ENCODE results near the gene SCT. TPM values are rescaled to one million over a fixed set of nuclear protein-coding genes. Genes with fewer than 3 reads are reported as not detected.

The SCT gene
- total RNA-seq, 1 donor = not detected

DNA sequence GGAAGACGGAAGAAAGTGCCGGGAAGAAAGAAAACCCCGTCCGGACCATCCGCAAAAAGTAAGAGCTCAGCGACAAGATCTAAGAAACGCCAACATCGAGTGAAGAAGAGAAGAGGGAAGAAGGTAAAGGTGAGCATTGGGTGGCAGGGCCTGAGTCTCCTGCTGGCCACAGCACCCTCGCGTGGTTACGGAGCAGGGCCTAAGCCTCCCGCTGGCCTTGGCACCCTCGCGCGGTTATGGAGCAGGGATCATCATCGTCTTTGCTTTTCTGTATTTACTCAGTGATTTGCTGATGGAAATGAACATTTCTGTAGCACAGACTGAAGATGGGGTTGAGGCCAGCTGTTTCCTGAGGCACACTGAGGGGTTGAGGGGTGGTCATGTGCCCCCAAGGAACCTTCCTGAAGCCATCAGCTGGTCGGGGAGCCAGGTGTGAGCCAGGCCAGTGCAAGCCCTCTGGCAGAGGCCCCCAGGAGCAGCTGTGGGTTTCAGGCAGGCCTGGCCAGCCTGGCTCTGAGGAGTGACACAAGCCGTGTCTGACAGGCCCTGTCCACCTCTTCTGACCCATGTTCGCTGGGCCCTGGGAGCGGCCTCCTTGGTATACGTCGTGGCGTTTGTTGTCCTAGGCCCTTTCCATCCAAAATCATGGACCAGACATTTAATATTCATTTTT is 25.3 kb downstream of the SCT start:
- no peak for DNase-seq (ENCODE audit: low read depth)
- TF ChIP-seq, protein P1, sequence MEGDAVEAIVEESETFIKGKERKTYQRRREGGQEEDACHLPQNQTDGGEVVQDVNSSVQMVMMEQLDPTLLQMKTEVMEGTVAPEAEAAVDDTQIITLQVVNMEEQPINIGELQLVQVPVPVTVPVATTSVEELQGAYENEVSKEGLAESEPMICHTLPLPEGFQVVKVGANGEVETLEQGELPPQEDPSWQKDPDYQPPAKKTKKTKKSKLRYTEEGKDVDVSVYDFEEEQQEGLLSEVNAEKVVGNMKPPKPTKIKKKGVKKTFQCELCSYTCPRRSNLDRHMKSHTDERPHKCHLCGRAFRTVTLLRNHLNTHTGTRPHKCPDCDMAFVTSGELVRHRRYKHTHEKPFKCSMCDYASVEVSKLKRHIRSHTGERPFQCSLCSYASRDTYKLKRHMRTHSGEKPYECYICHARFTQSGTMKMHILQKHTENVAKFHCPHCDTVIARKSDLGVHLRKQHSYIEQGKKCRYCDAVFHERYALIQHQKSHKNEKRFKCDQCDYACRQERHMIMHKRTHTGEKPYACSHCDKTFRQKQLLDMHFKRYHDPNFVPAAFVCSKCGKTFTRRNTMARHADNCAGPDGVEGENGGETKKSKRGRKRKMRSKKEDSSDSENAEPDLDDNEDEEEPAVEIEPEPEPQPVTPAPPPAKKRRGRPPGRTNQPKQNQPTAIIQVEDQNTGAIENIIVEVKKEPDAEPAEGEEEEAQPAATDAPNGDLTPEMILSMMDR (IDR thresholded peaks at IDR 0.05; ENCODE audit: insufficient read depth, low read length) = no peak
- no peak overlapping the region for H3K4me3 ChIP-seq (ENCODE audit: low read depth, low read length)

DNA sequence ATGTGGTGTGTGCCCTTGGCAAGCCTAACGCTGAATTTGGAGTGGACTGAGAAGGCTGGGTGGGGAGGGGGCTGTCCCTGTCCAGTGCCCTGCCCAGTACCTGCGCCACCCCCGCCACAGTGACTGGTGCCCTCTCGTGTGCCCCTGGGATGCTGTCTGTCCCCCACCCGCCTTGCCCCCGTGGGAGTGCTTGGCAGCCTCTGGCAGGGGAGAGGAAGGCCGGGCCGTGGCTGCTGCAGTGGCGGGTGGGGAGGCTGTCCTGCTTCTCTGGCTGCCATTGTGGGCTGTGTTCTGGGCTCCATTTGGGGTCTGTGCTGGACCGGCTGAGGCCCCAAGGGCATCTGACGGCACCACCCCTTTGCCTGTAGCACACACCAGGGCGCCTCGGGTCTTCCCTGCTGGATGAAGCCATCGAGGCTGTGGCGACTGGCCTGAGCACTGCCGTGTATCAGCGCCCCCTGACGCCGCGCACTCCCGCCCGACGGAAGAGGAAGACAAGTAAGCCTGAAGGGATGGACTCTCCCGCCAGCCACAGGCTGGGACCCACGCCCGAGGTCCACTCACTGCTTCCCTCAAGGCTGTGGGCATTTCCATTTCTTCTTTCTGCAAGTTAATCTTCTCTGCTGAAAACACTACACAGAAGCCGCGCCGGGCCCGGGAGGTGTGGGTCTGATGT is 28.8 kb downstream of the SCT start:
- H3K4me3 ChIP-seq (ENCODE audit: low read depth, low read length) = no peak overlapping the region
- no peak for DNase-seq (ENCODE audit: low read depth)
- TF ChIP-seq, protein P1 (IDR thresholded peaks at IDR 0.05; ENCODE audit: insufficient read depth, low read length) = no peak

DNA sequence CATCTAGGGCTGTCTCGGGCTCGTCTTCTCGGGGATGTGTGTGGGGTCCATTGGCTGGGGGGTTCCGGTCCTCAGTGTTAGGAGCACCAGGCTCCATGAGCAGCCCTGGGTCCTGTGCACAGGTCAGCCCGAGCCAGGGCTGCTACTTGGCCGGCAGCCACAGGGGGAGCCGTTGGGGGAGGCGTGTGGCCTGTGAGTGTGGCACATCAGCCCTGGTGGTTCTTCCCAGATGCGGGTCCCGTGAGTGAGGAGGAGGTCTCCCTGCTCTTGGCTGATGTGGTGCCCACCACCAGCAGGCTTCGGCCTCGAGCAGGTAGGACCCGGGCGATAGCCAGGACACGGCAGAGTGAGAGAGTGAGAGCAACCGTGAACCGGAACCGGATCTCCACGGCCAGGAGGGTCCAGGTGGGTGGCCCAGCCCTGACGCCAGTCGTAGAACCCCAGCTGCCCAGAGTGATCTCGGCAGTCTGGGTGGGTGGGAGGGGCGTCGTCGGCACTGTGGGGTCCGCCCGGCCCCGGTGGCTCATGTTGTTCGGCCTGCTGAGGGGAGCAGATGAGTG is 29.7 kb downstream of the SCT start:
- no peak overlapping the region for H3K4me3 ChIP-seq (ENCODE audit: low read depth, low read length)
- TF ChIP-seq, protein P1 (IDR thresholded peaks at IDR 0.05; ENCODE audit: insufficient read depth, low read length) = no peak
- no peak for DNase-seq (ENCODE audit: low read depth)

DNA sequence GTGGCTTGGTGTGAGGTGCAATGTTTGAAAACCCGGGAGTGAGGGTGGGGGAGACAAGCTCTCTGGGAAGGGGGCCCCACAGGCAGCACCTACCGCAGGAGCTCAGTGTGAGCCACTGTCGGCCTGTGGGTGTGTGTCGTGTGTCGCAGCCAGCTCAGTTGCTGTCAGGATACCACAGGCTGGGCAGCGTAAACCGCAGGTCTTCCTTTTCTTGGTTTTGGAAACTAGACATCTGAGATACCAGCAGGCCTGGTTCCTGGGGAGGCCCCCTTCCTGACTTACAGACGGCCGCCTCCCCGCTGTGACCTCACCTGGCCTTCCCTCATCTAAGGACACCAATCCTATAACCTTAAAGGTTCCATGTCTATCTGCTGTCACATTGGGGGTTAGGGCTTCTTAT is 30.6 kb downstream of the SCT start:
- DNase-seq (ENCODE audit: low read depth) = no peak
- H3K4me3 ChIP-seq (ENCODE audit: low read depth, low read length) = no peak overlapping the region
- TF ChIP-seq, protein P1 (IDR thresholded peaks at IDR 0.05; ENCODE audit: insufficient read depth, low read length) = no peak

DNA sequence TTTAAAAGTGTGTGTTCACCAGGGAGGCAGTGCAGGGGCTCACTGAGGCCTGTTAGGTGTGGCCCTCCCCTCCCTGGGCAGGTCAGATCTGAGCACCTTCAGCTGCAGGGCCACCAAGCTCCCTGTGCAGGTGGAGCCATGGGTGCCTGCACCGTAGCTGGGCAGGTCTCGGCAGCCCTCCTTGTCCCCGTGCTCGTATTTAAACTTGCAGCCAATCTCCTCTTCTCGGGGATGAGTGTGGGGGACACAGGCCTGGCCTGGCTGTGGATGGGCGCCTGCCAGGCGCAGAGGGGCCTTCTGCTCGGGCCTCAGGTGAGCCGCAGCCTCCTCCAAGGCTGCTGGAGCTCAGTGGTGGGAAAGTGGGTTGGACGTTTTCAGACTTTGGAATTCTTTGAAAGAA is 31.6 kb downstream of the SCT start:
- TF ChIP-seq, protein P1 (IDR thresholded peaks at IDR 0.05; ENCODE audit: insufficient read depth, low read length) = no peak
- DNase-seq (ENCODE audit: low read depth) = no peak
- no peak overlapping the region for H3K4me3 ChIP-seq (ENCODE audit: low read depth, low read length)

DNA sequence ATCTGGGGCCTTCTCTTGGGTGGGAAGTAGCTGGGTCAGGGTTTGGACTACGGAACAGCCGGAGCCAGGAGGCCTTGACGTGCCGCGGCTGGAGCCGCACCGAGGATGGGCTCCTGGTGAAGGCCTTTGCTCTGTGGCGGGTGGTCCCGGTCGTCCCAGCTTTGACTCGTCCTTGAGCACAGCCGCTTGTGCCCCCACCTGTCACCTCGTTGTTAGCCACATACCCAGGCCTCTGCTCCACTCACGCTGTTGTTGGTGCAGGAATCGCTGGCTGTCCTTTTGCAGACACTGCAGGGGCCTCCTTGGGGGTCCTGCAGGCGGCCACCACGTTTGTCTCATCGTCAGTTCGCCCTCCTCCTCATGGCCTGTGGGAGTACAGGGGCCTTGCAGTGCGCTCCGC is 33.6 kb downstream of the SCT start:
- TF ChIP-seq, protein P1 (IDR thresholded peaks at IDR 0.05; ENCODE audit: insufficient read depth, low read length) = no peak
- no peak overlapping the region for H3K4me3 ChIP-seq (ENCODE audit: low read depth, low read length)
- DNase-seq (ENCODE audit: low read depth) = no peak

All from fibroblast of the aortic adventitia (primary cell).